MM.1S (cell line): Measurements from ENCODE around the gene BDP1.

Experiments
- EZH2 ChIP-seq: fragments of 300-600 bp; sonication (generic); optimal IDR thresholded peaks from 2 replicates; pipeline ENCODE3; 2017; ENCODE audit warnings: low read depth, mild to moderate bottlenecking, antibody characterized with exemption, low read length, mixed read lengths
- EZH2phosphoT487 ChIP-seq: fragments of 300-600 bp; sonication (generic); IDR thresholded peaks from 2 replicates; pipeline ENCODE4 v1.6.1; 2018; ENCODE audit warnings: antibody characterized with exemption, low read length
- TF ChIP-seq, protein P1 (sequence below): fragments of 300-600 bp; sonication (generic); IDR thresholded peaks from 2 replicates; pipeline ENCODE4 v1.5.1; 2016; ENCODE audit warnings: antibody characterized with exemption, low read length, mixed read lengths

DNA sequence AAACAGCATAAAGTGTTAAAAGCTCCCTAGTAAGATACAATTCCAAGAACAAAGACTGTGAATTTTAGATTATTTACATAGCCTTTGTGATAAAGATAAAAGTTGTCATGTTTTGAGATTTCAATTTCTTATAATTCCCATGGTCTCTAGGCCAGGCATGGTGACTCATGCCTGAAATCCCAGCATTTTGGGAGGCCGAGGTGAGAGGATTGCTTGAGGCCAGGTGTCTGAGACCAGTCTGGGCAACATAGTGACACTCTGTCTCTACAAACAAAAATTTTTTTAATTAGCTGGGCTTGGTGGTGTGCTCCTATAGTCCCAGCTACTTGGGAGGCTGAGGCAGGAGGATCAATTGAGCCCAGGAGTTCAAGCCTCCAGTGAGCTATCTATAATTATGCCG, 48.1 kb downstream of the BDP1 start:
- TF ChIP-seq EZH2phosphoT487 = no peak
- TF ChIP-seq, protein P1, sequence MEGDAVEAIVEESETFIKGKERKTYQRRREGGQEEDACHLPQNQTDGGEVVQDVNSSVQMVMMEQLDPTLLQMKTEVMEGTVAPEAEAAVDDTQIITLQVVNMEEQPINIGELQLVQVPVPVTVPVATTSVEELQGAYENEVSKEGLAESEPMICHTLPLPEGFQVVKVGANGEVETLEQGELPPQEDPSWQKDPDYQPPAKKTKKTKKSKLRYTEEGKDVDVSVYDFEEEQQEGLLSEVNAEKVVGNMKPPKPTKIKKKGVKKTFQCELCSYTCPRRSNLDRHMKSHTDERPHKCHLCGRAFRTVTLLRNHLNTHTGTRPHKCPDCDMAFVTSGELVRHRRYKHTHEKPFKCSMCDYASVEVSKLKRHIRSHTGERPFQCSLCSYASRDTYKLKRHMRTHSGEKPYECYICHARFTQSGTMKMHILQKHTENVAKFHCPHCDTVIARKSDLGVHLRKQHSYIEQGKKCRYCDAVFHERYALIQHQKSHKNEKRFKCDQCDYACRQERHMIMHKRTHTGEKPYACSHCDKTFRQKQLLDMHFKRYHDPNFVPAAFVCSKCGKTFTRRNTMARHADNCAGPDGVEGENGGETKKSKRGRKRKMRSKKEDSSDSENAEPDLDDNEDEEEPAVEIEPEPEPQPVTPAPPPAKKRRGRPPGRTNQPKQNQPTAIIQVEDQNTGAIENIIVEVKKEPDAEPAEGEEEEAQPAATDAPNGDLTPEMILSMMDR = no peak
- no peak for TF ChIP-seq EZH2
